Pancreas (tissue), 10 donors: Measurements from ENCODE around the gene IQCM. TPM values are rescaled to one million over a fixed set of nuclear protein-coding genes. Genes with fewer than 3 reads are reported as not detected.

ENCODE experiments used
- ATAC-seq, 4 donors: fragments of 200-7000 bp; cut with Tn5 transposase; one replicate each; pipeline versions ENCODE4 v1.8.0 to v1.9.1; 2020; ENCODE audit warnings: mild to moderate bottlenecking in 4 of 4, moderate library complexity in 4 of 4
- DNase-seq, 6 donors: peaks; one replicate each; pipeline ENCODE4 v3.0.0-alpha.2; 2020
- FAIRE-seq: peaks from 2 replicates; lab custom pipeline; 2012; peaks lifted over from hg19 to GRCh38; lab: Jason Lieb, UNC
- H3K27ac ChIP-seq, 4 donors: fragments of 200-600 bp; sonication (generic); 1 replicate in 3 of 4; 2 replicates in 1 of 4; pipeline versions ENCODE4 v1.5.0 to v1.8.0; 2020
- H3K27me3 ChIP-seq, 4 donors: fragments of 200-600 bp; one replicate each; pipeline ENCODE4 v1.8.0; 2021
- H3K36me3 ChIP-seq, 3 donors: fragments of 200-600 bp; sonication (generic) in 1 of 3; one replicate each; pipeline versions ENCODE4 v1.5.0 to v1.8.0; 2020 to 2021
- H3K4me1 ChIP-seq, 3 donors: fragments of 200-600 bp; one replicate each; pipeline ENCODE4 v1.8.0; 2021
- H3K4me3 ChIP-seq, 4 donors: fragments of 200-600 bp; sonication (generic) in 2 of 4; one replicate each; pipeline versions ENCODE4 v1.5.0 to v1.8.0; 2020 to 2021
- H3K9me3 ChIP-seq, 4 donors: fragments of 200-600 bp; one replicate each; pipeline ENCODE4 v1.8.0; 2021
- WGBS, 2 donors: extraction: QIAGEN DNeasy Blood & Tissue Kit; methylation state at CpG; one replicate each; pipeline ENCODE4 v1.1.7; 2013; 5-methylcytosine and 5-hydroxymethylcytosine counted together
- intact Hi-C, 3 donors: fragments of 100-400 bp; cut with DNase I; formaldehyde crosslinking; loops; one replicate each; pipeline versions ENCODE4 v1.11.1 to v1.14.2; 2022
- polyA plus RNA-seq, 2 donors: library from polyadenylated mRNA; stranded (reverse); fragments of 200-250 nt; gene quantifications; one replicate each; pipeline ENCODE4 v1.2.3, GENCODE V29; 2013
- total RNA-seq, 6 donors: library from RNA; stranded (reverse); fragmentation: NEBNext Ultra II Directional in 4 of 6; extraction: Animal tissue kit (Norgen Biotek cat#: 25700) in 4 of 6; gene quantifications; one replicate each; pipeline versions ENCODE4 v1.2.1 to v1.2.4, GENCODE V29; 2021 to 2023
- TF ChIP-seq, protein P1 (sequence below), 4 donors: fragments of 200-600 bp; sonication (generic) in 3 of 4; IDR thresholded peaks; one replicate each; pipeline versions ENCODE4 v1.5.0 to v1.8.0; 2021; ENCODE audit warnings: antibody characterized with exemption in 4 of 4
- donor health status: healthy with polysubstance abuse.
- donor health status: DM: no; HTN: no; CAD: no; lungs with moderate emphysema.
- donor health status: DM: no; HTN: no; CAD: no.
- donor health status: control.
- donor health status: control.
- donor health status: Bipolar disorder and iron deficiency.
- donor health status: DM: yes; HTN: yes; CAD: no.
- donor health status: DM: no; HTN: no; CAD: no.
- donor health status: DM: no; HTN: no; CAD: no.
- donor health status: DM: yes; HTN: yes; CAD: no.

The IQCM gene
- total and polyA plus RNA-seq, 8 donors: not detected

DNA sequence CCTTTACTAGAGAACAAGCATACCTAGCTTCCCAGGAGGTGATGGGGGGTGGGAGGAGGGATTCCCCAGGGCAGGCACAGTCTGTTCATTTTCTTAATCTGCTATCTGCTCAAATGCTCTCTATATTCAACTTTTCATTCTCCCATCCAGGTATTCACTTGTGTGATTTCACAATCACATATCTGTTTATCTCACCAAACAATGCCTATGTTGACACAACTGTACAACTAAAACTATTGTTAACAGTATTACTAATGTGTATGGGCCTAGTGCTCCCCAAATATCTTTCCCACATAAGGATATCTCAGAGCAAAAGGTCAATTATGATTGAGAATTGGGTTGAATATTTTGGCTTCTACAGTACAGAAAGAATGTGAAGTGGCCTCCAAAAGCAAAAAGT lies 210.8 kb downstream of the IQCM start:
- no peaks in the 10 kb centered on the region for H3K9me3 ChIP-seq
- no peak overlapping the region for H3K4me3 ChIP-seq
- H3K36me3 ChIP-seq: no peaks in the 10 kb centered on the region
- no peaks in the 10 kb centered on the region for H3K27me3 ChIP-seq
- TF ChIP-seq, protein P1, sequence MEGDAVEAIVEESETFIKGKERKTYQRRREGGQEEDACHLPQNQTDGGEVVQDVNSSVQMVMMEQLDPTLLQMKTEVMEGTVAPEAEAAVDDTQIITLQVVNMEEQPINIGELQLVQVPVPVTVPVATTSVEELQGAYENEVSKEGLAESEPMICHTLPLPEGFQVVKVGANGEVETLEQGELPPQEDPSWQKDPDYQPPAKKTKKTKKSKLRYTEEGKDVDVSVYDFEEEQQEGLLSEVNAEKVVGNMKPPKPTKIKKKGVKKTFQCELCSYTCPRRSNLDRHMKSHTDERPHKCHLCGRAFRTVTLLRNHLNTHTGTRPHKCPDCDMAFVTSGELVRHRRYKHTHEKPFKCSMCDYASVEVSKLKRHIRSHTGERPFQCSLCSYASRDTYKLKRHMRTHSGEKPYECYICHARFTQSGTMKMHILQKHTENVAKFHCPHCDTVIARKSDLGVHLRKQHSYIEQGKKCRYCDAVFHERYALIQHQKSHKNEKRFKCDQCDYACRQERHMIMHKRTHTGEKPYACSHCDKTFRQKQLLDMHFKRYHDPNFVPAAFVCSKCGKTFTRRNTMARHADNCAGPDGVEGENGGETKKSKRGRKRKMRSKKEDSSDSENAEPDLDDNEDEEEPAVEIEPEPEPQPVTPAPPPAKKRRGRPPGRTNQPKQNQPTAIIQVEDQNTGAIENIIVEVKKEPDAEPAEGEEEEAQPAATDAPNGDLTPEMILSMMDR (IDR thresholded peaks at IDR 0.05): no peak
- DNase-seq (no peak), FAIRE-seq (no peak), ATAC-seq (no peak)
- intact Hi-C loops: no loop called here
- H3K27ac ChIP-seq: no peak overlapping the region
- H3K4me1 ChIP-seq: no peaks in the 10 kb centered on the region

DNA sequence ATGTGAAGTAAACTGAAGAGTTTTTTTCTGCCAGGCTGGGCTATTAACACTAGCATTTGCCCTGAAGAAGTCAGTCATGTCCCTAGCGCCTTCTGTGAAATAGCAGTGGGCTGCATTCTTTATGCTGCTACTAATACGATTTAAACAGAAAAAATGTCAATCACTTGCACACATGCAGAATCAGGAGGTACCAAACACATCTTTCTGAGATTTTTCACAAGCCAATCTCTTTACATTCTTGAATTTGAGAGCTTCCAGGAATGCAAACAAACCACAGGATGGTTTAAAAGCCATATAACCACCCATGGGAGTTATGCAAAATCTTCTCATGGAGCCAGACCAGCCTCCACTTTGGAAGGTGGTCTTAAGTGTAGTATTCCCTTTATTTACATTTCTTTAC lies 220.1 kb downstream of the IQCM start:
- H3K4me3 ChIP-seq: no peak overlapping the region
- FAIRE-seq (no peak), ATAC-seq (no peak), DNase-seq (no peak)
- no peaks in the 10 kb centered on the region for H3K9me3 ChIP-seq
- H3K36me3 ChIP-seq: no peaks in the 10 kb centered on the region
- H3K4me1 ChIP-seq: no peaks in the 10 kb centered on the region
- 62 to 65% methylated on average over 2 of the region's 2 CpGs for WGBS, 2 donors
- TF ChIP-seq, protein P1 (IDR thresholded peaks at IDR 0.05): no peak
- no peaks in the 10 kb centered on the region for H3K27me3 ChIP-seq
- intact Hi-C loops: no loop called here
- no peak overlapping the region for H3K27ac ChIP-seq

DNA sequence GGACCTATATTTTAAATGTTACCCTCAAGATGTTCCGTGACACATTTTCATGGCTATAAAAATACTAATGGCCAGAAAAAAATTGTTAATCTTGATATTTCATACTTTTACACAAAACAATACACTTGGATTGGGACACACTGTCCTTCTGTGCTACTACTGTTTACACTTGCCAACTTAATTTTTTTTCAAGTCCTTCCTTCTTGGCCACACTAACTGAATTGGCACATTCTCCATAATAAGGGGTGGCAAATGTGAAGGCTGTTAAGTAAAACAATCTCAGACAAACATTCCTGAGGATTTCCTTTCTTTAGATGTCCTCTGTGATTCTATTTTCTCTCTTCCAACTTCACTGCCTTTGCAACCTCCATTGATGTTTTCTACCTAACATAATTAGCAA lies 225.8 kb downstream of the IQCM start:
- H3K36me3 ChIP-seq: no peaks in the 10 kb centered on the region
- no peaks in the 10 kb centered on the region for H3K4me1 ChIP-seq
- no peak for DNase-seq
- H3K4me3 ChIP-seq: no peak overlapping the region
- TF ChIP-seq, protein P1 (IDR thresholded peaks at IDR 0.05): no peak
- no peak for FAIRE-seq
- intact Hi-C loops: no loop called here
- no peaks in the 10 kb centered on the region for H3K9me3 ChIP-seq
- no peak overlapping the region for H3K27ac ChIP-seq
- no peaks in the 10 kb centered on the region for H3K27me3 ChIP-seq
- no peak for ATAC-seq
- WGBS, 2 donors: 82 to 93% methylated on average over 1 of the region's 1 CpG

DNA sequence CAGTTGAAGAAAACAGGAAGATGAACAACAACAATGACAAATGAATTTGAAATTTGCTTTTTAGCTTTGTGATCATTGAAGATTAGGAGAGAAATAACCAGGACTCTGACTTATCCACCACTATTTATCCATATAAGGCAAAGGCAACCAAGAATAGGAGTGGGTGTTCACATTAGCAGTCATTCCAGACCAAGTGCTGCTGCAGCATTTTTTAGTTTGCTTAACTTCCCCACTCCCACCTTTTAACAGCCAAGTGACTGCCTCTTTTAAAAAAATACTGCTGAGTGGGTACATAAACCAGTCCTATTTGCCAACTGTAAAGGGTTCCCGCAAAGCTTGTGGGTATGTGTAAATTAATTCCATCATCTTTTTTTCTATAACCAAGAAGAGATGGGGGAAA lies 230.9 kb downstream of the IQCM start:
- no peaks in the 10 kb centered on the region for H3K9me3 ChIP-seq
- TF ChIP-seq, protein P1 (IDR thresholded peaks at IDR 0.05): no peak
- intact Hi-C loops: no loop called here
- H3K36me3 ChIP-seq: no peaks in the 10 kb centered on the region
- H3K27me3 ChIP-seq: no peaks in the 10 kb centered on the region
- 79 to 83% methylated on average over 1 of the region's 1 CpG for WGBS, 2 donors
- ATAC-seq (no peak), FAIRE-seq (no peak), DNase-seq (no peak)
- H3K27ac ChIP-seq: no peak overlapping the region
- H3K4me1 ChIP-seq: no peaks in the 10 kb centered on the region
- H3K4me3 ChIP-seq: no peak overlapping the region

DNA sequence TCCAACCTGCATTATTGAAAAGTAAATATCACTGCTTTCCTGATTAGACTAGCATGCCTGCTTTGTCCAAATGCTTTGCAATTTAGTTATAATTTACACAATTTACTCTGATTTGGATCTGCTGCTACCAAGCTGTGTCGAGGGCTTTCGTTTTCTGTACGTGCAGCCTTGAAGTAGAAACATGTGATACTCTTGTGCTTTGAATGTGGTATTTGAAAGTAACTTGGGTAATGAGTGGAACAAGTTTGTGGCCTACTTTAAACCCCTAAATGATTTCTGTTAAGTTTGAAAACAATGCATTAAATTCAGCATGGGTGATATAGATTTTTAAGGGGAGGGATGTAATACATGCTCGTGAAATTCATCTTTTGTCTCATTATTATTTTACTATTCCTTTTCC lies 240.7 kb downstream of the IQCM start:
- ATAC-seq: no peak
- no peaks in the 10 kb centered on the region for H3K27me3 ChIP-seq
- TF ChIP-seq, protein P1 (IDR thresholded peaks at IDR 0.05): no peak
- 31% methylated on average over 4 of the region's 4 CpGs for WGBS, 2 donors
- no peaks in the 10 kb centered on the region for H3K4me1 ChIP-seq
- DNase-seq: no peak
- no peak for FAIRE-seq
- no peaks in the 10 kb centered on the region for H3K36me3 ChIP-seq
- intact Hi-C loops: no loop called here
- H3K4me3 ChIP-seq: no peak overlapping the region
- no peak overlapping the region for H3K27ac ChIP-seq
- H3K9me3 ChIP-seq: no peaks in the 10 kb centered on the region
